T-helper 1 cell treated with Interleukin-12 subunit alpha and Interleukin-12 subunit beta and Interleukin-4 antibody, amounts not matched to agents 30 μg/mL and 1 μg/mL, for 36 hours (primary cell): ENCODE results near the gene R3HDM2.

Experiments used
- H3K27ac Mint-ChIP-seq: one replicate; pipeline ENCODE4 v1.8.0; 2021; ENCODE audit warnings: mild to moderate bottlenecking, mixed read lengths
- H3K27me3 Mint-ChIP-seq: one replicate; pipeline ENCODE4 v1.8.0; 2021; ENCODE audit warnings: low read depth, mixed read lengths
- H3K36me3 Mint-ChIP-seq: one replicate; pipeline ENCODE4 v1.8.0; 2021; ENCODE audit warnings: low read depth, mixed read lengths
- H3K4me1 Mint-ChIP-seq: one replicate; pipeline ENCODE4 v1.8.0; 2021; ENCODE audit warnings: low read depth, mixed read lengths
- H3K4me3 Mint-ChIP-seq: one replicate; pipeline ENCODE4 v1.8.0; 2021; ENCODE audit warnings: mild to moderate bottlenecking, moderate library complexity, mixed read lengths
- H3K9me3 Mint-ChIP-seq: one replicate; pipeline ENCODE4 v1.8.0; 2021; ENCODE audit warnings: mixed read lengths

R3HDM2 gene

DNA sequence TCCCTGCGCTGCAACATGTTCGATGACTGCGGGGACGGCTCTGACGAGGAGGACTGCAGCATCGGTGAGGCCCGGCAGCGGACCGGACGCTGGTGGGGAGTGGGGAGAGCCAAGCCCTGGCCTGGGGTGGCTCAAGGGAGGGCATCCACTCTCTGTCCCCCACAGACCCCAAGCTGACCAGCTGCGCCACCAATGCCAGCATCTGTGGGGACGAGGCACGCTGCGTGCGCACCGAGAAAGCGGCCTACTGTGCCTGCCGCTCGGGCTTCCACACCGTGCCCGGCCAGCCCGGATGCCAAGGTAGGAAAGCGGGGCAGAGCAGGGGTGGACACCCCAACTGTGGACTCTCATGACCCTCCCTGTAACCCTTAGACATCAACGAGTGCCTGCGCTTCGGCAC is 225.7 kb downstream of the R3HDM2 start:
- Mint-ChIP-seq H3K4me3 (no peak overlapping the region), H3K27ac (no peak overlapping the region), H3K36me3 (no peaks in the 10 kb centered on the region), H3K4me1 (no peaks in the 10 kb centered on the region), H3K9me3 (no peaks in the 10 kb centered on the region), H3K27me3 (no peaks in the 10 kb centered on the region)

DNA sequence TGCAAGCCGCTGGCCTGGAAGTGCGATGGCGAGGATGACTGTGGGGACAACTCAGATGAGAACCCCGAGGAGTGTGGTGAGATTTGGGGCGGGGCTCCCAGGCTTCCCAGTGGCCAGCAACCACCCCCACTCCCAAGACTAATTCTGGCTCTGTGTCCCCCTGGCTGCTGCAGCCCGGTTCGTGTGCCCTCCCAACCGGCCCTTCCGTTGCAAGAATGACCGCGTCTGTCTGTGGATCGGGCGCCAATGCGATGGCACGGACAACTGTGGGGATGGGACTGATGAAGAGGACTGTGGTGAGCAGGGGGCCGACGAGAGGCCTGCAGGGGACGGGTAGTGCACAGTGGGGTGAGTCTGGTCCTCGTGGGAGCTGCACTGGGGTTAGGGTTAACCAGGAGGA is 226.4 kb downstream of the R3HDM2 start:
- Mint-ChIP-seq H3K27ac (no peak overlapping the region), H3K4me1 (no peaks in the 10 kb centered on the region), H3K9me3 (no peaks in the 10 kb centered on the region), H3K27me3 (no peaks in the 10 kb centered on the region), H3K4me3 (no peak overlapping the region), H3K36me3 (no peaks in the 10 kb centered on the region)

DNA sequence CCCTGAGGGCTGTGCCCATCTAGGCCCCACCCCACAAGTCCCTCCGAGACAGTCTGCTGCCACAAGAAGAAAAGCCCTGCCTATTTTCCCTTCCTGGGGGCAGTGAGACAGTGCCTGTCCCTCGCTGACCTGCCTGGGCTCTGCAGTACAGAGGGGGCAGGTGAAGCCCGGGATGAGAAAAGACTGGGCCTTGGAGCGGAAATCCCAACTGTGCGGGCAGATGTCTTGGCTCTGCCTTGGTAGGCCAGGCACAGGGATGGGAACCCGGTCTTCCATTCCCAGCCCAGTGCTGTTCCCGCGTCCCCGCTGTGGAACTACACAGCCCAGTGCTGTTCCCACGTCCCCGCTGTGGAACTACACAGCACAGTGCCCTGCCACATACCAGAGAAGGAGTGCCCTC is 227.1 kb downstream of the R3HDM2 start:
- no peak overlapping the region for H3K27ac Mint-ChIP-seq
- H3K4me3 Mint-ChIP-seq: no peak overlapping the region
- no peaks in the 10 kb centered on the region for H3K36me3 Mint-ChIP-seq

More for the DNA sequence above, 227.1 kb downstream of the R3HDM2 start:
- Mint-ChIP-seq H3K4me1 (no peaks in the 10 kb centered on the region), H3K9me3 (no peaks in the 10 kb centered on the region), H3K27me3 (no peaks in the 10 kb centered on the region)
